GM12892 (cell line): ENCODE results near the gene MFSD6.

Experiments used
- POLR2A ChIP-seq: IDR thresholded peaks from 2 replicates; pipeline ENCODE4 v1.6.1; 2011; ENCODE audit warnings: low read depth, low read length, control low read depth
- POLR2AphosphoS5 ChIP-seq: IDR thresholded peaks from 2 replicates; pipeline ENCODE4 v1.6.1; 2011; ENCODE audit warnings: low read depth, low read length, control low read depth
- TAF1 ChIP-seq: IDR thresholded peaks from 2 replicates; pipeline ENCODE4 v1.6.1; 2011; ENCODE audit warnings: low read depth, mild to moderate bottlenecking, control low read depth, low read length, borderline replicate concordance

DNA sequence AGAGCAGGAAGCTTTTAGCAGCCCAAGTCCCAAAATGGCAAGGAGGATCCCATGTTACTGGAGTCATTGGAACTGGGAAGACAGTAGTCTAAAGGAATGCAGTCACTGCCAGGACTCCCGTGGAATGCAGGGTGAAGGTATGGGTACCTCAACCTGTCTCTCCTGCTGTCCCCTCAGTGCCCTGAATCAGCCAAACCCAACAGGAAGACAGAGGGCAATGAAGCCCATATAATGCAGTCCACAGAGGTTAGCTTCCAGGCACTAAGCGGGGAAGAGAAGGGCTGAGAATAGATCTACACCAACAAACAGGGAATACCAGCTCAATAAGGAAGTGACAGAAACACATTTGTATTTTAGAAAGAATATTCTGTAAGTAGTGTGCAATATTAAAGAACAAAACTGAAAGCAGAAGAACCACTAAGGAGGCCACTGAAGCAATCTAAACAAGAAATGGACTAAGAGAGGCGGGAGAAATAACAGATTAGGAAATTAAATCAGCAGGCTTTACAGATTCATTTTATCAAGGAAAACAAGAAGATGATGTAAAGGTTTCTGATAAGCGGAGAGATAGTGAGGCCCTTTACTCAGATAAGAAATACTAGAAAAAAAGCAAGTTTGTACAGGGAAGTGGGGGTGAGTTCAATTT lies 118.1 kb downstream of the MFSD6 start:
- TF ChIP-seq POLR2AphosphoS5 = no peak
- no peak for TF ChIP-seq POLR2A
- no peak for TF ChIP-seq TAF1
